Mucosa of stomach (tissue), 1 donor: ENCODE data around the gene LUC7L2.
"Not testable (repeated sequence)": the region's sequence is repeated elsewhere in the genome, so short reads cannot be mapped to it uniquely, and the experiment has no call there.

ENCODE experiments used
- H3K27me3 ChIP-seq: one replicate; pipeline ENCODE4 v1.7.0; 2013; ENCODE audit warnings: mild to moderate bottlenecking, low read length; ENCODE audit not compliant: control insufficient read depth, insufficient read depth
- H3K36me3 ChIP-seq: one replicate; pipeline ENCODE4 v1.7.0; 2013; ENCODE audit warnings: low read length; ENCODE audit not compliant: control insufficient read depth, insufficient read depth
- H3K4me1 ChIP-seq: one replicate; pipeline ENCODE4 v1.7.0; 2013; ENCODE audit warnings: mild to moderate bottlenecking, low read length; ENCODE audit not compliant: control insufficient read depth, insufficient read depth
- H3K4me3 ChIP-seq: one replicate; pipeline ENCODE4 v1.7.0; 2013; ENCODE audit warnings: low read length
- H3K9ac ChIP-seq: one replicate; pipeline ENCODE4 v1.7.0; 2013; ENCODE audit warnings: mild to moderate bottlenecking, low read length, moderate library complexity
- H3K9me3 ChIP-seq: one replicate; pipeline ENCODE4 v1.7.0; 2013; ENCODE audit warnings: mild to moderate bottlenecking, low read length, moderate library complexity; ENCODE audit not compliant: control insufficient read depth
- donor health status: Pancreatic carcinoma.

The LUC7L2 gene

DNA sequence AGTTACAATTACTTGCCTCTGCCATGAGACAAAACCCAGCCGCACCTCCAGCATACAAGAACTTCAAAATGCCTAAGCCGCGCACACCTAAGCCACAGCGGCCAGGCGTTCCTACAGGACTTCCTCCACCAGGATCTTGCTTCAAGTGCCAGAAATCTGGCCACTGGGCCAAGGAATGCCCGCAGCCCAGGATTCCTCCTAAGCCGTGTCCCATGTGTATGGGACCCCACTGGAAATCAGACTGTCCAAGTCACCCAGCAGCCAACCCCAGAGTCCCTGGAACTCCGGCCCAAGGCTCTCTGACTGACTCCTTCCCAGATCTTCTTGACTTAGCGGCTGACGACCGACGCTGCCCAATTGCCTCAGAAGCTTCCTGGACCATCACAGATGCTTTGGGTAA lies 103.7 kb downstream of the LUC7L2 start:
- not testable (repeated sequence) for H3K36me3 ChIP-seq, H3K9me3 ChIP-seq, H3K4me1 ChIP-seq, H3K27me3 ChIP-seq, H3K9ac ChIP-seq, H3K4me3 ChIP-seq

DNA sequence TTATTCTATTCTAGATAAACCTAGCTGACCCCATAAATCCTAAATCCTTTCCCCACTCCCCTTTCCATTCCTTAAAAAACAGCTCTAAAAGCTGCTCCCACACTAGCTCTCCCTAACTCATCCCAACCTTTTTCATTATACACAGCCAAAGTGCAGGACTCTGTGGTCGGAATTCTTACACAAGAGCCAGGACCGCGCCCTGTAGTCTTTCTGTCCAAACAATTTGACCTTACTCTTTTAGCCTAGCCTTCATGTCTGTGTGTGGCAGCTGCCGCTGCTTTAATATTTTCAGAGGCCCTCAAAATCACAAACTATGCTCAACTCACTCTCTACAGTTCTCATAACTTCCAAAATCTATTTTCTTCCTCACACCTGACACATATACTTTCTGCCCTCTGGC lies 104.8 kb downstream of the LUC7L2 start:
- not testable (repeated sequence) for H3K4me3 ChIP-seq, H3K9ac ChIP-seq, H3K27me3 ChIP-seq, H3K36me3 ChIP-seq, H3K9me3 ChIP-seq, H3K4me1 ChIP-seq

DNA sequence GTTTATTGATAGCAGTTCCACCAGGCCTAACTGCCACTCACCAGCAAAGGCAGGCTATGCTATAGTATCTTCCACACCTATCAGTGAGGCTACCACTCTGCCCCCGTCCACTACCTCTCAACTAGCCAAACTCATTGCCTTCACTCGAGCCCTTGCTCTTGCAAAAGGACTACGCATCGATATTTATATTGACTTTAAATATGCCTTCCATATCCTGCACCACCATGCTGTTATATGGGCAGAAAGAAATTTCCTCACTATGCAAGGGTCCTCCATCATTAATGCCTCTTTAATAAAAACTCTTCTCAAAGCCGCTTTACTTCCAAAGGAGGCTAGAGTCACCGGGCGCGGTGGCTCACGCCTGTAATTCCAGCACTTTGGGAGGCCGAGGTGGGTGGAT lies 105.4 kb downstream of the LUC7L2 start:
- not testable (repeated sequence) for H3K9me3 ChIP-seq, H3K36me3 ChIP-seq, H3K4me1 ChIP-seq, H3K27me3 ChIP-seq, H3K9ac ChIP-seq, H3K4me3 ChIP-seq

DNA sequence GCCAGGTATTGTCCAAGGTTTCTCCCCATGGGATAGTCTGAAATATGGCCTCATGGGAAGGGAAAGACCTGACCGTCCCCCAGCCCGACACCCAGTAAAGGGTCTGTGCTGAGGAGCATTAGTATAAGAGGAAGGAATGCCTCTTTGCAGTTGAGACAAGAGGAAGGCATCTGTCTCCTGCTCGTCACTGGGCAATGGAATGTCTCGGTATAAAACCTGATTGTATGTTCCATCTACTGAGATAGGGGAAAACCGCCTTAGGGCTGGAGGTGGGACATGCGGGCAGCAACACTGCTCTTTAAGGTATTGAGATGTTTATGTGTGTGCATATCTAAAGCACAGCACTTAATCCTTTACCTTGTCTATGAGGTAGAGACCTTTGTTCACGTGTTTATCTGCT lies 108.0 kb downstream of the LUC7L2 start:
- H3K4me1 ChIP-seq, H3K27me3 ChIP-seq, H3K9me3 ChIP-seq: not testable (repeated sequence)

DNA sequence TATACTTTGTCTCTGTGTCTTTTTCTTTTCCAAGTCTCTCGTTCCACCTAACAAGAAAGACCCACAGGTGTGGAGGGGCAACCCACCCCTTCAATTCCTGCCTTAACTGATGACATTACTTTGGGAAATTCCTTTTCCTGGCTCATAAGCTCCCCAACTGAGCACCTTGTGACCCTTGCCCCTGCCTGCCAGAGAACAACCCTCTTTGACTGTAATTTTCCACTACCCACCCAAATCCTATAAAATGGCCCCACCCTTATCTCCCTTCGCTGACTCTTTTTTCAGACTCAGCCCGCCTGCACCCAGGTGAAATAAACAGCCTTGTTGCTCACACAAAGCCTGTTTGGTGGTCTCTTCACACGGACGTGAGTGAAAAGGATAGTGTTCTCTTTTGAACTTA lies 108.6 kb downstream of the LUC7L2 start:
- not testable (repeated sequence) for H3K4me1 ChIP-seq, H3K36me3 ChIP-seq, H3K4me3 ChIP-seq, H3K9me3 ChIP-seq, H3K27me3 ChIP-seq, H3K9ac ChIP-seq

More for the DNA sequence above, 108.0 kb downstream of the LUC7L2 start:
- H3K4me3 ChIP-seq, H3K36me3 ChIP-seq, H3K9ac ChIP-seq: not testable (repeated sequence)

DNA sequence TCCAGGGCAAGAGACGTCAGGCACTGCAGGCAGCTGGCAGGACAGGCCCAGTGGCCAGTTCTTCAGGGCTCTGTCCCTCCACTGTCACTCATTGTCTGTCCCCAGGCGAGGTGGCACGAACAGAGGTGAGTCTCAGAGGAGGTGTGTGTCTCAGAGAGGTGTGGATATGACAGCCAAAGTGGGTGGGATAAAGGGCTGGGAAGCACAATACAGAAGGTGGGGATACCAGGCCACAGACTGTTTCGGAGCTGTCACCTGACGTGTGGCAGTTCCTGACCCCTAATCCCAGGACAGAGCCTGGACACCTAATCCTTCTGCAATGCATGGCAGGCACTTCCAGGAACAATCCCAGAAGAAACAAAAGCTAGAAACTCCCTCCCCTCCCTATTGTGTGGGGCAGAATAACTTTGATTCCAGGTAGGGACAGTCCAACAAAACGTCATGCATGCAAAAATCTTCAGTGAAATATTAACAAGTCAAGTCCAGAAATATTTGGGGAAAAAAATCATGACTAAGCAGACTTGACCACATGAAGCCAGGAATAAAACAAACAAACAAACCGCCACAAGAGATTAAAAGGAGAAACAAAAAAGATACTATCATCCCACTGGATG lies 112.2 kb downstream of the LUC7L2 start:
- no peaks in the 10 kb centered on the region for H3K9me3 ChIP-seq
- H3K36me3 ChIP-seq: no peaks in the 10 kb centered on the region
- H3K4me1 ChIP-seq: no peaks in the 10 kb centered on the region
- no peak overlapping the region for H3K9ac ChIP-seq
- no peak overlapping the region for H3K4me3 ChIP-seq
- H3K27me3 ChIP-seq: no peaks in the 10 kb centered on the region
